KOPT-K1 (cell line): ENCODE data around the gene CHRNB2.

Experiments
- H3K27ac ChIP-seq: fragments of 200-600 bp; sonication (generic); 2 replicates; pipeline ENCODE4 v1.5.1; 2016; ENCODE audit warnings: antibody characterized with exemption, mild to moderate bottlenecking, low read depth, low read length; ENCODE audit not compliant: poor library complexity, severe bottlenecking
- H3K36me3 ChIP-seq: fragments of 200-600 bp; sonication (generic); 2 replicates; pipeline ENCODE4 v1.5.1; 2017; ENCODE audit warnings: antibody characterized with exemption, mild to moderate bottlenecking, low read length, moderate library complexity; ENCODE audit not compliant: insufficient read depth
- H3K9me3 ChIP-seq: fragments of 200-600 bp; sonication (generic); 2 replicates; pipeline ENCODE4 v1.5.1; 2017; ENCODE audit warnings: antibody characterized with exemption, low read length, mild to moderate bottlenecking; ENCODE audit not compliant: insufficient read depth, poor library complexity, severe bottlenecking

Gene CHRNB2

DNA sequence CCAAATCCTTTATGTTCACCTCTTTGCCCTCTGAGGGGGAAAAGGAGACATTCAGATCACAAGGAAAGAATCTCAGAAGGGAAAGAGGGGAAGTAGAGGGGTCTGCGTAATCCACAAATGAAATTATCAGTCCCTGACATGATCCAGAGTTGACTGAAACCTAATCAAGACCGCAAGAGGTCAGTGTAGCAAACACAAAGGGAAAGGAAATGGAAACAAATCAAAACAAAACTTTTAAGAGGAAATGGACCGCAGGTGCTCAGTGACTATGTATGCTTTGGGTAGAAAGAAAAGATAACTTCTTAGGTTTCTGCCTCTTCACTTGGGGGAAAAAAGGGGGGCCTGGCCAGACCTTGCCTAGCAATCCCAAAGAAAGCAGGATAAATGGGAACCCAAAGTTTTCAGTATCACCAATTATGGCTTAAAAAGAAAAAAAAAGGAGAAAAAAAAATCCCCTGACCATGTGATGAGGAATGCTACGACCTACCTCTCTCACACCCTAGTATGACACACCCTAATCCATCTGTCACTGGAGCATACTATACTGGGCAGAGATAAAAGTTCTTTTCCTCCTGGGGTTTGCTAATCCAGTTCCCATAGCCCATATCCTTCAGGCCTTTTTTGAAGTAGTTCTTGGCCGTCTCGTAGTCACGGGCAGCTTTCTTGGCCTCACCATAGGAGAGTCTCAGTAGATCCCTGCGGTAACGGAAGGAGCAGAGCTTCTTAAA lies 16.9 kb downstream of the CHRNB2 start:
- H3K27ac ChIP-seq, result no peak overlapping the region
- no peaks in the 10 kb centered on the region for H3K9me3 ChIP-seq
- peaks cover 100% of the 10 kb centered on the region for H3K36me3 ChIP-seq

DNA sequence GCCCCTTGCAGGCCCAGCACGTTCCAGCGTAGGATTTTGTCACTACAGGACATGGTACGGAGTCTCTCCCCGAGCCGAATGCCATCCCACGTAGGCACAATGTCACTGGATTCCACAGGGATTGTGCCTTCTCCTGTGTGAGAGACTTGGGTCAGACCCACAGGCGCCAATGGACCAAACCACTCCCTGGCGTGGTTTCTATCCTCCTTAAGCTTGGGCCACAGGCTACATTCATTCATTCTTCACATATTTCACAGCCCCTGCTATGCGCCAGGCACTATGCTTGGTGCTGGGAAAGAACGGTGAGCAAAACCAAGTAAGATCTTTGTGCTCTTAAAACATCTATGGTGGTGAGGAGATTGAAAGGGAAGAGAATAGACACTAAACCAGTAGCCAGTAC lies 18.7 kb downstream of the CHRNB2 start:
- Histone ChIP-seq H3K36me3 (peaks cover 100% of the 10 kb centered on the region), H3K27ac (no peak overlapping the region), H3K9me3 (no peaks in the 10 kb centered on the region)

DNA sequence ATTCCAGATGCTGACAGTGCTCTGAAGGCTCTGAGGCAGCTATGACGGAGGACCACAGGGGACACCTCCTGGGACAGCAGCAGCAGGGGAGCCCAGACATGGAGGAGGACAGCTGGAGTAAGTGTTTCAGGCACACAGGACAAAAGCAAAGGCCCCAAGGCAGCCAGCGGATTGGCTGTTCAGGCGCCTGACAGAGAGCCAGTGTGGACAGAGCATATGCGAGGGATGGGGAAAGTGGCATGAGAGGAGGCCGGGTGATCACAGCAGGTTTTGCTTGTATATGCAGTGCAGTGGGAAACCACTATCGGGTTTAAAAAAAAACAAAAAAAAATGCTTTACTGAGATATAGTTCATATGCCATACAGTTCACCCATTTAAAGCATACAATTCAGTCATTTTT lies 19.1 kb downstream of the CHRNB2 start:
- Histone ChIP-seq H3K9me3 (no peaks in the 10 kb centered on the region), H3K27ac (no peak overlapping the region), H3K36me3 (peaks cover 100% of the 10 kb centered on the region)

DNA sequence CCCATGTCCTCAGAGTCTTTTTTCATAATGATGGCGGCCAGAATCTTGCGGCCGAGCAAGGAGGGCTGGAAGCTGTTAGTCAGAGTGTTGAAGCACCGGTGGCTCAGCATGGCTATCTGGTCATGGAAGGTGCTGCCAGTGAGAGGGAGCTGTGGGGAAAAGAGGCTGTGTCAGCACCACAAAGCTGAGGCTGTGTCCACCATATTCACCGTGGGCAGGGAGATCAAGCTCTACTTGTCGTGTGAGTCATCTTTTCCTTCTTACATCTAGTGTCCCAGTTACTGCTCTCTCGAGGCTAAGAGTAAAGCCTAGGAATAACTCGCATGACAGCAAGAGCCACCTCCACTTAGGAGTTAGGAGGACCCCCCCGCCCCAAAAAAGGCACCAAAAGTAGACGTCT lies 22.2 kb downstream of the CHRNB2 start:
- H3K9me3 ChIP-seq, result no peaks in the 10 kb centered on the region
- H3K27ac ChIP-seq, result no peak overlapping the region
- peaks cover 100% of the 10 kb centered on the region for H3K36me3 ChIP-seq

DNA sequence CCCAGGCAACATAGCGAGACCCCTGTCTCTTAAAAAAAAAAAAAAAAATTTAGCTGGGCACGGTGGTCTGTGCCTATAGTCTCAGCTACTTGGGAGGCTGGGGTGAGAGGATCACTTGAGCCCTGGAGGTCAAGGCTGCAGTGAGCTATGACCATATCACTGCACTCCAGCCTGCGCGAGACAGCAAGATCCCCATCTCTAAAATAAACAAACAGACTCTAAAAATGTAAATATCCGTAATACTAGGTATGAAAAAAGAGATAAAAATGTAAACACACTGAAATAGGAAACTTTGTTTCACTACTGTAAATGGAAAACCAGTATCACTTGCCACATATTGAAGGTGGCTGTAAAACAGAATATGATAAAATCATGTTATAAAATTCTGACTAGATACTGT lies 23.2 kb downstream of the CHRNB2 start:
- peaks cover 99% of the 10 kb centered on the region for H3K36me3 ChIP-seq
- no peak overlapping the region for H3K27ac ChIP-seq
- H3K9me3 ChIP-seq, result no peaks in the 10 kb centered on the region

DNA sequence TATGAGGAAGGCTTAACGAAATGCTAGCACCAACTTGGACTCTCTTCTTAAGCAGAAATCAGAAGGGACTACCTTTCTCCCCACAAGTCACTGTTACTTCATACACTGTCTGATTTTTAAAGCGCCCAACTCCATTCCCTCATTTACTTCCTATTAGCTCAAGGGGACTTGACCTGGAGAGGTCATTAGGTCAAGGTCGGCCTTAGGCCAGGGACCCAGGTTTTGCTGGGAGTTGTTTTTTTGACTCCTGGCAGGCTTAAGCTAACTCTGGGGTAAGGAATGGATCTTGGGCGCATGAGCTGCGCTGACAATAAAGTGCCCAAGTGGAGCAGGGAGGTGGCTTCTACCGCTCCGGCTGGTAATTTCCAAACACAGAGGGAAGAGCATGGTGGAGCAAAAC lies 23.6 kb downstream of the CHRNB2 start:
- no peak overlapping the region for H3K27ac ChIP-seq
- H3K36me3 ChIP-seq, result peaks cover 99% of the 10 kb centered on the region
- H3K9me3 ChIP-seq, result no peaks in the 10 kb centered on the region

DNA sequence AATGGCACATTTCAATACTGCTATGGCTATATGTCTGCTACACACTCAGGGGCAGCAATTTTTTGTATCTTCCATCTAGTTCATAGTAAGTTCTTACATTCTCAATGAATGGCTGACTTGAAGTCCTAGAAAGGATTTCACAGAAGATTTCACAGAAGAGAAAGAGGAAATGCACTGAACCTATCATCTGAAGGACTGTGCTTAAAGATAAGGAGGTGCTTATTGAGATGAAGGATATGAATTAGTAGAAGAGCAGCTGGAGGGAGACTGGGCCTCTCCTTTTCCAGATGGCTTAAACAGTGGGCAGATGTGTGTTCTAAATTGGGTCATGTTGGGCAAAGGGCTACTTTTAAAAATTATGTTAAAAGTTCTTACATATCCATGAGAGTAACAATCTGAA lies 25.8 kb downstream of the CHRNB2 start:
- Histone ChIP-seq H3K27ac (no peak overlapping the region), H3K36me3 (peaks cover 99% of the 10 kb centered on the region), H3K9me3 (no peaks in the 10 kb centered on the region)

DNA sequence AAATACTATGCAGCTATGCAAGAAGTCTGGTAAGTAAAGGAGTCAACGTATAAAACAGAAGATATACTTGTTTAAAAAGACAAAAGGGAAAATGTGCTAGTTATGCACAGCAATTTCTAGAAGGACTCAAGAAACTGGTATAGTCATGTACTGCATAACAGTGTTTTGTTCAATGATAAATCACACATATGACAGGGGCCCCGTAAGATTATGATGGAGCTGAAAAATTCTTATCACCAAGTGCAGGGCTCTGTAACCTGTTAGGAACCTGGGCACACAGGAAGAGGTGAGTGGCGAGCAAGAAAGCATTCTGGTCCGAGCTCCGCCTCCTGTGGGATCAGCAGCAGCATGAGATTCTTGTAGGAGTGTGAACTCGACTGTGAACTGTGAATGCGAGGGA lies 27.2 kb downstream of the CHRNB2 start:
- Histone ChIP-seq H3K36me3 (peaks cover 99% of the 10 kb centered on the region), H3K9me3 (no peaks in the 10 kb centered on the region)

DNA sequence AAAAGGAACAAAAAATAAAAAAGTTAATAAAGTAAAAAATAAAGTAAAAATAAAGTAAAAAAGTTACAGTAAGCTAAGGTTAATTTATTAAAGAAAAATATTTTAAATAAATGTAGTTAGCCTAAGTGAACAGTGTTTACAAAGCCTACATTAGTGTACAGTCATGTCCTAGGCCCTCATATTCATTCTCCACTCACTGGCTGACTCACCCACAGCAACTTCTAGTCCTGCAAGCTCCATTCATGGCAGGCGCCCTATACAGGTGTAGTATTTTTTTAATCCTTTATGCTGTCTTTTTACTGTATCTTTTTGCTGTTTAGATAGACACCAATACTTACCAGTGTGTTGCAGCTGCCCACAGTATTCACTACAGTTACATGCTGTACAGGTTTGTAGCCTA lies 28.0 kb downstream of the CHRNB2 start:
- peaks cover 98% of the 10 kb centered on the region for H3K36me3 ChIP-seq

More for the DNA sequence above, 27.2 kb downstream of the CHRNB2 start:
- H3K27ac ChIP-seq, result no peak overlapping the region

DNA sequence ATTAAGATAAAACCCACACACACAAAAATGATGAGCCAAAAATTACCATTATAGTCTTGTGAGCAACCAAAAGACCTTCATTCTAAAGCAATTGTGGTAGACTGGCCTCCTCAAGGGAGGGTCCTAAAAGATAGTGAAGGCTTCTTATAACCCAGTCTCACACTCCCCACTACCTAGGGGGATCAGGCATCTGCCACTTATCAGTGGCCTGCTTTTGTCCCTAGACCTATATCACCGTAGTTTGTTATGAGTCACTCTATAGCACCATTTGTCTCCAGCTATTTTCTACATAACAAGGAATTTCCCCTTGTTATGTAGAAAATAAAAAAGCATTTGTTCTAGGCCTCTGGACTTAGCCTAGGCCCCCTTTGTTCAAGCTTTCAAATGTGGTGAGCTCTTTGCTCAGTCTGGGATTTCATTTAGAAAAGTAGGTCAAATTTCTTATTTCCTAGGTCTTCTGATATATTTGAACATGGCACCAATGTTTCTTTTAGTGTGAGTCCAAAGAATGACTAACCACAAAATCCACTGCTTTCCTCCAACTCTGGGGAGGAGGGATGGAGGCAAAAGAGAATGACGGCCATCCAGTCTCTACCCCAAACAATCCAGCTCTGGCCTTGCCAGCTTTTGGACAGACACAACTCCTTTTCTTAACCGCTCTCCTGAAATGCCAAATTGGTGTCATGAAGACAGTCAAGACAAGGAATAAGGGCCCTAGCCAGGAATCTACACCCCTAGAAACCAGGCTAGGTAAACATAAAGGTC lies 31.5 kb downstream of the CHRNB2 start:
- H3K27ac ChIP-seq, result no peak overlapping the region
- peaks cover 98% of the 10 kb centered on the region for H3K36me3 ChIP-seq
- H3K9me3 ChIP-seq, result no peaks in the 10 kb centered on the region

More for the DNA sequence above, 28.0 kb downstream of the CHRNB2 start:
- Histone ChIP-seq H3K9me3 (no peaks in the 10 kb centered on the region), H3K27ac (no peak overlapping the region)

DNA sequence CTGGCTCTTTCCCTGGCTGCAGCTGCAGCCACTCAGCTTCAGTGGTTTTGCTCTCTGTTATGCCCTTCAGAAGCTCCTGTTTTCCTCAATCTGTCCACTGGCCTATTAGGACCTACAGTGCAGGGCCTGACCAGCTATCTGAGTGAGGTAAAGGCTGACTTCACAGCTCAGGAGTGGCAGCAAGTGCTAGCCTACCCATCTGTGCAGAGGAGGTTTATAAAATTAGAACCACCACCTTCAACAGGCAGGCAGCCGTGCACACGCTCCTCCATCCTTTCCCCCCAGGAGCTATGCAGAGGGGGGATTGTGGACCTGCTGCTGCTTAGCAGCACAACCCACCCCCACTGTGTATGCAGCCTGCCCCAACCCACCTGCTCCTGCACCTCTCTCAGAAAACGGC lies 32.1 kb downstream of the CHRNB2 start:
- Histone ChIP-seq H3K27ac (no peak overlapping the region), H3K36me3 (peaks cover 98% of the 10 kb centered on the region), H3K9me3 (no peaks in the 10 kb centered on the region)

DNA sequence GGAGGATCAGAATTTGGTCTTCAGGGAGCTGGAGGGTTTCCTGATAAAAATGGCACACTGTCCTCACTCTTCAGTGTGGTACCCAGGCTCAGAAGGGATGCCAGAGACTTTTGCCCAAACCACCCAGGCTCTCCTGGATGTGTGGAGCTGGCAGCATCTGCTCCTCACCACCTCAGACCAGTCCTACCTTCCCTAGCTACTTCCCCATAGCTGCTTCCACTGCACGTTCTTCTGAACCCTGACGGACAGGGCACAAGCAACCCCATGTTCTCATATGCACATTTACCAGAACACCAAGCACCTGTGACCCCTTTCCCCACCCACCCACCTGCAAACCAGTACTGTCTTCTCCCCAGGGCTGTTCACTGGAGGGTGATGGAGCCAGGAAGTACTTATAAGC lies 35.7 kb downstream of the CHRNB2 start:
- Histone ChIP-seq H3K27ac (no peak overlapping the region), H3K9me3 (no peaks in the 10 kb centered on the region), H3K36me3 (peaks cover 77% of the 10 kb centered on the region)

DNA sequence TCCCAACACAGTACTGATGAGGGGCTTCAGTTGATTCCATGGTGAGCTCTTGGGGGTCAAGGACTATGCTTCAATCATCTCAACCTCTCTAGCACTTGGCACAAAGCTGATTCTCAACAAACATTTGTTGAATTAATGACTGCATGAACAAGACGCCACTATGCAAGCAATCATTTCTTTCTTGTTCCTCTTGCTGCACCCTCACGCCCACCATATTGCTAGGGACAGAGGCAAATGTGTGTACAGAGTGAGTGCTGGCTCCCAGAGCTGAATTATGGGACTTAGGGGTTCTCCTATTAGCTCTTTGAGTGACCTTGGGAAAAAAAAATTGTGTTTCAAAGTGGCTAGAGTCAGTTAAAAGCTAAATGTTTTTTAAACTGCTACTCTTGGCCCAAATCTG lies 38.0 kb downstream of the CHRNB2 start:
- Histone ChIP-seq H3K9me3 (no peaks in the 10 kb centered on the region), H3K36me3 (peaks cover 56% of the 10 kb centered on the region), H3K27ac (no peak overlapping the region)

DNA sequence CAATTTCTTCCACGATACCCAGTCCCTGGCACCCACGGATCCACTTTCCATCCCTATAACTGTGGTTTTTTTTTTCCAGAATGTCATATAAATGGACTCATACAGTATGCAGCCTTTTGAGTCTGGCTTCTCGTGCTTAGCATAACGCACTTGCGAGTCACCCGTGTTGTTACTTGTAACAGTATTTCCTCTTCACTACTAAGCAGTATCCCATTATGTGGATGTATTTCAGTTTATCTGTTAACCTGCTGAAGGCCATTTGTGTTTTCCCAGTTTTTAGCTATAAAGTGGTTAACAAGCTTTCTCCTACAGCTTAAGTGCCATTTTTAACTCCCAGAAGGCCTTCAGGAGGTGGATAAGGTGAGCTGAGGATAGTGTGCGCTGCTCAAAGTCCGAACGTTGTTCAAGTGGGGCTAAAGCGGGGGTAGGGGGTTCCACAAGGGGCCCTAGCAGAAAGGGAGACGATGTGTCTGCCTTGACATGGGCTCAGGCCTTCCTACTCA lies 39.6 kb downstream of the CHRNB2 start:
- Histone ChIP-seq H3K27ac (peak overlapping the region; percentile 92), H3K36me3 (peaks cover 39% of the 10 kb centered on the region), H3K9me3 (no peaks in the 10 kb centered on the region)

DNA sequence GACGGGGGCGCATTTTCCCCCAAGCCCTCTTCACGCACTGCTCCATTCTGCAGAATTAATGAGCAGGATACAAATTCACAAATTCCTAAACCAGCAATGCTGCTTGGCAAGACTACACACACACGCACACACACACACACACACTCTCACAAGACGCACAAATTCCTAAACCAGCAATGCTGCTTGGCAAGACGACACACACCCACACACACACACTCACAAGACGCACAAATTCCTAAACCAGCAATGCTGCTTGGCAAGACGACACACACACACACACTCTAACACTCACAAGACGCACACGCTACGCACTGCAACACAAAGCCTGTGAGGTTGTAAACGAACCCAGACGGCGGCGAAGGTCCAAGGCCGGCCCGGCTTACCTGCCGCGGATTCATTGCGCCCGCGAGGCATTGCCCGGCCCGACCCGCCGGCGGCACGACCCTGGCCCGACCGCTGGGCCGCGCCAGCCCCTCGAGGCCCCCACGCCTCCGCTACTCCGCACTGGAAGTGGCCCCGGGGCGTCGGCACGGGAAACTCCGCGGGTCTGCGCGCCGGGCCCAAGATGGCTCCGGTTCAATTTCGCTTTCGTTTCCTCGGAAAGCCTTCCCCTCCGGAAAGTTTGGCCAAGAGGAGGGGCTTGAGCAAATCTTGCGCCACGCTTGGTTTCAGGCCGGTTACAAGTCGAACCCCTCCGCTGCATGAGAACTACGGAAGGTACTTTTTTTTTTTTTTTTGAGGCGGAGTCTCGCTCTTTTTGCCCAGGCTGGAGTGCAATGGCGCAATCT lies 40.2 kb downstream of the CHRNB2 start, which contains the start of gene ADAR:
TSS of gene ADAR (minus strand) at position 578 of the 788 bp plus-strand sequence. CDS start at position 398, 180 bp downstream.
- Histone ChIP-seq H3K36me3 (peaks cover 33% of the 10 kb centered on the region), H3K9me3 (no peaks in the 10 kb centered on the region), H3K27ac (peak within 1 kb of the TSS; percentile 92)
